ENCODE data around the gene TAS2R14. TPM values are rescaled to one million over a fixed set of nuclear protein-coding genes. Genes with fewer than 3 reads are reported as not detected.

TAS2R14 gene
- total RNA-seq, 1 experiment from 2014 or later: 1.4 TPM

- TF ChIP-seq SIN3A (IDR thresholded peaks at IDR 0.05; ENCODE audit: borderline replicate concordance, insufficient read depth, low read depth, low read length): no peak
- no peak for TF ChIP-seq CTCF (IDR thresholded peaks at IDR 0.05)
- no peak for TF ChIP-seq TCF7L2 (IDR thresholded peaks at IDR 0.05; ENCODE audit: low read depth, low read length)
- no peak for TF ChIP-seq POLR2AphosphoS5 (IDR thresholded peaks at IDR 0.05; ENCODE audit: low read depth, low read length)
- no peak for TF ChIP-seq REST (IDR thresholded peaks at IDR 0.05; ENCODE audit: insufficient read depth in 1 of 2, low read depth in 2 of 2, low read length in 1 of 2)
- H3K27ac ChIP-seq (ENCODE audit: low read length): no peak overlapping the region
- in situ Hi-C loops (cut with HindIII; ENCODE audit: low pct_unique_long_range_greater_than_20kb, low sequenced_read_pairs) (no loop called here), intact Hi-C loops (cut with micrococcal nuclease; ENCODE audit: unreplicated experiment) (no loop called here)
- H3K36me3 ChIP-seq (ENCODE audit: control insufficient read depth, insufficient read depth, low read length): no peaks in the 10 kb centered on the region
- POLR2A ChIA-PET: no interaction called here
- no peaks in the 10 kb centered on the region for H3K9me3 ChIP-seq (ENCODE audit: control insufficient read depth, insufficient read depth, low read depth, low read length)
- H3K4me3 ChIP-seq (ENCODE audit: low read depth in 2 of 2, low read length in 2 of 2): no peak overlapping the region
- BruUV-seq (replicated peaks): no TSS peak
- no peak for ATAC-seq
- CTCF ChIA-PET: no interaction called here
- no peaks in the 10 kb centered on the region for H3K4me1 ChIP-seq (ENCODE audit: control insufficient read depth, insufficient read depth, low read length)
- H3K27me3 ChIP-seq (ENCODE audit: control insufficient read depth, insufficient read depth, low read length): no peaks in the 10 kb centered on the region
- DNase-seq (ENCODE audit: low read depth, low spot score): no peak
These were observed 34.4 kb downstream of the TAS2R14 start for GRCh38 chr12:10904686-10905085.

GRCh38 chr12:10901427-10901826 lies 37.6 kb downstream of the TAS2R14 start:
- H3K9me3 ChIP-seq (ENCODE audit: control insufficient read depth, insufficient read depth, low read depth, low read length): no peaks in the 10 kb centered on the region
- no peaks in the 10 kb centered on the region for H3K4me1 ChIP-seq (ENCODE audit: control insufficient read depth, insufficient read depth, low read length)
- ATAC-seq (no peak), DNase-seq (ENCODE audit: low read depth, low spot score) (no peak)
- no TSS peak for BruUV-seq (replicated peaks)
- no peaks in the 10 kb centered on the region for H3K27me3 ChIP-seq (ENCODE audit: control insufficient read depth, insufficient read depth, low read length)
- no peak overlapping the region for H3K4me3 ChIP-seq (ENCODE audit: low read depth in 2 of 2, low read length in 2 of 2)
- TF ChIP-seq CTCF (IDR thresholded peaks at IDR 0.05) (peak; percentile 26; the same call in 1 of the 2 replicates), SIN3A (IDR thresholded peaks at IDR 0.05; ENCODE audit: borderline replicate concordance, insufficient read depth, low read depth, low read length) (no peak), POLR2AphosphoS5 (IDR thresholded peaks at IDR 0.05; ENCODE audit: low read depth, low read length) (no peak)
- ChIA-PET POLR2A (no interaction called here), CTCF (no interaction called here)
- no peaks in the 10 kb centered on the region for H3K36me3 ChIP-seq (ENCODE audit: control insufficient read depth, insufficient read depth, low read length)
- in situ Hi-C loops (cut with HindIII; ENCODE audit: low pct_unique_long_range_greater_than_20kb, low sequenced_read_pairs) (no loop called here), intact Hi-C loops (cut with micrococcal nuclease; ENCODE audit: unreplicated experiment) (no loop called here)
- H3K27ac ChIP-seq (ENCODE audit: low read length): no peak overlapping the region

Data from Panc1 (cell line).